ENCODE data around the gene CRYM. TPM values are rescaled to one million over a fixed set of nuclear protein-coding genes. Genes with fewer than 3 reads are reported as not detected.

Gene CRYM
- total and polyA plus RNA-seq, 10 of the 15 experiments (the other 5 are each of a cell fraction or from before 2014, with no cell fraction given): 0.30 to 6.1 (median 3.9) TPM

DNA sequence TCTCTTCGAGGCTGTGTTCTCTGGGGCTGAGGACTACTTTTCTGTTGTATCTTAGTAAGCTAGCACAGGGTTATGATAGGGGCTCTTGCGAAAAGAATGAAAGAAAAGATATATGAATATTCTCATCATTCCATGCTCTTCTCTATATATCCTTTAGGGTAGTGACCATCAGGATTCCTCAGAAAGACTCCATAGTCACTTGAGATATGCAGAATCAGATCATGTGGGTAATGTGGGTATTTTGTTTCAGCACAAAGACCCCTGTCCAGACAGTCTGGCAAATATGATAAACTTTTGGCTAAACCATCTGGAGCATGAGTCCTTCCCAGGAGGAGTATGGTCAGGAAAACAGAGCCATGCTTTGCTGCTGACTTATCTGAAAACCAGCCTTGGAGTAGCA, 21.5 kb downstream of the CRYM start:
- Histone ChIP-seq H2AFZ (ENCODE audit: control insufficient read depth, low read depth, low read length) (no peak overlapping the region), H3K9me3 (replicated peaks; ENCODE audit: control insufficient read depth, insufficient read depth, low read length) (no peaks in the 10 kb centered on the region), H4K20me1 (ENCODE audit: control insufficient read depth, insufficient read depth) (no peaks in the 10 kb centered on the region), H3K79me2 (ENCODE audit: control insufficient read depth, insufficient read depth, low read length) (no peaks in the 10 kb centered on the region), H3K36me3 (ENCODE audit: control insufficient read depth in 2 of 2, insufficient read depth in 2 of 2, low read length in 1 of 2) (no peaks in the 10 kb centered on the region), H3K9ac (ENCODE audit: control insufficient read depth, insufficient read depth, low read length) (no peak overlapping the region), H3K4me2 (ENCODE audit: control insufficient read depth, insufficient read depth) (no peak overlapping the region), H3K4me1 (ENCODE audit: control insufficient read depth, insufficient read depth, low read length) (no peaks in the 10 kb centered on the region), H3K27me3 (replicated peaks in 1 of 2; ENCODE audit: control insufficient read depth in 2 of 2, insufficient read depth in 2 of 2, low read length in 1 of 2) (no peaks in the 10 kb centered on the region; a peak in 1 of 4 replicates), H3K4me3 (no peak overlapping the region), H3K27ac (ENCODE audit: control insufficient read depth, insufficient read depth) (no peak overlapping the region)
- SMC1A ChIA-PET (ENCODE audit: uncharacterized antibody, unreplicated experiment): interaction anchor here (1.5 to 1.8 kb wide), 2 partner anchors 17 to 44 kb away, joined by 3 to 4 read pairs; no protein-coding TSS in a partner anchor
- 43% methylated on average over 2 of the region's 2 CpGs for WGBS (ENCODE audit: insufficient coverage, insufficient replicate concordance, low lambda C conversion rate, missing lambda C conversion rate)
- RAD21 ChIA-PET (ENCODE audit: unreplicated experiment): no interaction called here
- DNase-seq (ENCODE audit: low read depth, low spot score) (no peak), FAIRE-seq (no peak), ATAC-seq (no peak)
- TF ChIP-seq HDAC6 (IDR thresholded peaks at IDR 0.05; ENCODE audit: unreplicated experiment) (no peak), CBFB (IDR thresholded peaks at IDR 0.05; ENCODE audit: low read depth) (no peak)
- TF ChIP-seq, protein P1, sequence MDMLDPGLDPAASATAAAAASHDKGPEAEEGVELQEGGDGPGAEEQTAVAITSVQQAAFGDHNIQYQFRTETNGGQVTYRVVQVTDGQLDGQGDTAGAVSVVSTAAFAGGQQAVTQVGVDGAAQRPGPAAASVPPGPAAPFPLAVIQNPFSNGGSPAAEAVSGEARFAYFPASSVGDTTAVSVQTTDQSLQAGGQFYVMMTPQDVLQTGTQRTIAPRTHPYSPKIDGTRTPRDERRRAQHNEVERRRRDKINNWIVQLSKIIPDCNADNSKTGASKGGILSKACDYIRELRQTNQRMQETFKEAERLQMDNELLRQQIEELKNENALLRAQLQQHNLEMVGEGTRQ (IDR thresholded peaks at IDR 0.05; ENCODE audit: borderline replicate concordance, low read depth, low read length): no peak
- TF ChIP-seq, protein P2, sequence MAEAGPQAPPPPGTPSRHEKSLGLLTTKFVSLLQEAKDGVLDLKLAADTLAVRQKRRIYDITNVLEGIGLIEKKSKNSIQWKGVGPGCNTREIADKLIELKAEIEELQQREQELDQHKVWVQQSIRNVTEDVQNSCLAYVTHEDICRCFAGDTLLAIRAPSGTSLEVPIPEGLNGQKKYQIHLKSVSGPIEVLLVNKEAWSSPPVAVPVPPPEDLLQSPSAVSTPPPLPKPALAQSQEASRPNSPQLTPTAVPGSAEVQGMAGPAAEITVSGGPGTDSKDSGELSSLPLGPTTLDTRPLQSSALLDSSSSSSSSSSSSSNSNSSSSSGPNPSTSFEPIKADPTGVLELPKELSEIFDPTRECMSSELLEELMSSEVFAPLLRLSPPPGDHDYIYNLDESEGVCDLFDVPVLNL (IDR thresholded peaks at IDR 0.05; ENCODE audit: low read depth, low read length): no peak
- CTCF ChIA-PET: interaction anchor here (1.6 kb wide), 1 partner anchor 44 kb away, joined by 3 read pairs; no protein-coding TSS in a partner anchor
- in situ Hi-C loops (cut with MboI): no loop called here
- intact Hi-C loops (cut with micrococcal nuclease; ENCODE audit: unreplicated experiment): no loop called here
- BruUV-seq (replicated peaks): no TSS peak
- POLR2A ChIA-PET: no interaction called here

DNA sequence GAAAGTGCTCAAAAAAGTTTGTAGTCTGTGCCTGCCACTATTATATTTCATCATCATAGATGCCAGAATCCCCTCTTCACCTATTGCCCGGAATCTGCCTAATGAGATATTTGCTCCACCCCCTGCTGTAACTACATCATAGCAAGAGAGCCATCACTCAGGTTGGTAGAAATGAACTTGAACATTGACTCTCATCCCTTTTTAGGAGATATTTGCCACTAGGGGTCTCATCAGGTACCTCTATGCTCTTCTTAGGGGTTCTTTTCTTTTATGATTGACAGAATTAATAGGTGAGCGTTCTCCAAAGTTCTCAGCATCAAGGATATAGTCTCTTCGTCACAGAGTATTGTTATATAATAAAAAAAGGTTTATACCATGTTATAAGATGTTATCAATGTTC, 24.6 kb downstream of the CRYM start:
- WGBS (ENCODE audit: insufficient coverage, insufficient replicate concordance, low lambda C conversion rate, missing lambda C conversion rate): 25% methylated on average over 3 of the region's 3 CpGs
- Histone ChIP-seq H3K4me3 (no peak overlapping the region), H3K27ac (ENCODE audit: control insufficient read depth, insufficient read depth) (no peak overlapping the region), H3K9ac (ENCODE audit: control insufficient read depth, insufficient read depth, low read length) (no peak overlapping the region), H3K79me2 (ENCODE audit: control insufficient read depth, insufficient read depth, low read length) (no peaks in the 10 kb centered on the region), H2AFZ (ENCODE audit: control insufficient read depth, low read depth, low read length) (no peak overlapping the region), H4K20me1 (ENCODE audit: control insufficient read depth, insufficient read depth) (no peaks in the 10 kb centered on the region), H3K27me3 (replicated peaks in 1 of 2; ENCODE audit: control insufficient read depth in 2 of 2, insufficient read depth in 2 of 2, low read length in 1 of 2) (peaks cover 0 to 3% of the 10 kb centered on the region in 2 experiments; a peak in 2 of 4 replicates), H3K36me3 (ENCODE audit: control insufficient read depth in 2 of 2, insufficient read depth in 2 of 2, low read length in 1 of 2) (no peaks in the 10 kb centered on the region), H3K9me3 (replicated peaks; ENCODE audit: control insufficient read depth, insufficient read depth, low read length) (no peaks in the 10 kb centered on the region), H3K4me1 (ENCODE audit: control insufficient read depth, insufficient read depth, low read length) (no peaks in the 10 kb centered on the region), H3K4me2 (ENCODE audit: control insufficient read depth, insufficient read depth) (no peak overlapping the region)
- in situ Hi-C loops (cut with MboI) (no loop called here), intact Hi-C loops (cut with micrococcal nuclease; ENCODE audit: unreplicated experiment) (no loop called here)
- no peak for ATAC-seq
- ChIA-PET RAD21 (ENCODE audit: unreplicated experiment) (interaction anchor here (0.7 kb wide), 1 partner anchor 14 kb away, joined by 6 read pairs; no protein-coding TSS in a partner anchor), SMC1A (ENCODE audit: uncharacterized antibody, unreplicated experiment) (interaction anchor here (0.6 to 1.5 kb wide), 3 partner anchors 22 to 305 kb away, joined by 3 to 5 read pairs (median 4); partner anchors contain the start of gene CRYM), POLR2A (interaction anchor here (0.6 to 0.7 kb wide), 3 partner anchors 23 to 1962 kb away, joined by 3 to 5 read pairs (median 4); no protein-coding TSS in a partner anchor), CTCF (interaction anchor here (0.9 to 1.9 kb wide), 4 partner anchors 12 to 47 kb away, joined by 3 to 9 read pairs (median 4); partner anchors contain the start of gene CRYM)
- no peak for DNase-seq (ENCODE audit: low read depth, low spot score)
- FAIRE-seq: no peak
- no TSS peak for BruUV-seq (replicated peaks)
- TF ChIP-seq TCF3 (IDR thresholded peaks at IDR 0.05; ENCODE audit: borderline replicate concordance, insufficient read depth, low read depth, low read length) (no peak), NR2C1 (IDR thresholded peaks at IDR 0.05) (no peak), STAT3 (IDR thresholded peaks at IDR 0.05; ENCODE audit: low read depth, low read length) (no peak), SP1 (IDR thresholded peaks at IDR 0.05; ENCODE audit: low read depth, low read length) (no peak), NFYA (IDR thresholded peaks at IDR 0.05; ENCODE audit: borderline replicate concordance, low read depth, low read length) (no peak), SRF (IDR thresholded peaks at IDR 0.05; ENCODE audit: low read depth in 2 of 2, low read length in 2 of 2) (no peak), NR2C2 (IDR thresholded peaks at IDR 0.05; ENCODE audit: borderline replicate concordance, control insufficient read depth, insufficient read length, low read depth) (no peak), RUNX3 (IDR thresholded peaks at IDR 0.05; ENCODE audit: low read length) (no peak), CBX5 (IDR thresholded peaks at IDR 0.05; ENCODE audit: low read depth) (no peak), POLR2AphosphoS2 (IDR thresholded peaks at IDR 0.05; ENCODE audit: low read depth, low read length) (no peak), NFYB (IDR thresholded peaks at IDR 0.05; ENCODE audit: insufficient read depth, low read depth, low read length) (no peak), PML (IDR thresholded peaks at IDR 0.05; ENCODE audit: low read length) (no peak), ZNF622 (IDR thresholded peaks at IDR 0.05) (no peak), STAT1 (conservative IDR thresholded peaks at IDR 0.05) (no peak)
